Measurements from ENCODE around the gene PVR. TPM values are rescaled to one million over a fixed set of nuclear protein-coding genes. Genes with fewer than 3 reads are reported as not detected.

Gene PVR
- total and polyA plus RNA-seq, 2 of the 4 experiments (the other 2 are of a cell fraction) = 106 to 122 TPM

DNA sequence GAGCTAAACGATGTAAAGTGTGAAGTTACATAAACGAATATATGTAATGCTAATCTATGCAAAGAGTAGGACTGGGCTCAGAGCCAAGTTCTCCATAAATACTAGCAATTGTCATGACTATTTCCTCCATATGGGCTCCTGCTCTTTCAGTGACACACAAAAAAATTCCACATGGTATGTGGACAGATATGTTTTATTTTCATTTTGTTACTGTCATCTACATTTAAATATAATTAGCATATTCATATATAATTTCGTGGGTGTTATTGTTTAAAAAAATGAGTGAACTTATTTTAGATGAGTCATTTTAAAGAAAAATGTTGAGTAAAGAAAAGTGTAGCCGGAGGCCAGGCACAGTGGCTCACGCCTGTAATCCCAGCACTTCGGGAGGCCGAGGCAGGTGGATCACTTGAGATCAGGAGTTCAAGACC is 35.3 kb upstream of the PVR start:
- peaks cover 18% of the 10 kb centered on the region for H3K4me1 ChIP-seq (ENCODE audit: control insufficient read depth, insufficient read depth, low read length)
- H3K18ac ChIP-seq (ENCODE audit: low read depth, low read length) = peak overlapping the region; percentile 38; the same call in 1 of the 2 replicates
- no peaks in the 10 kb centered on the region for H3K27me3 ChIP-seq (ENCODE audit: control insufficient read depth, insufficient read depth, low read length)
- no peak overlapping the region for H3K9ac ChIP-seq (ENCODE audit: low read depth, low read length)
- H4K20me1 ChIP-seq (ENCODE audit: insufficient read depth, low read length) = no peaks in the 10 kb centered on the region
- intact Hi-C loops (cut with micrococcal nuclease) = no loop called here
- H2BK20ac ChIP-seq (ENCODE audit: low read depth, low read length) = peak overlapping the region; percentile 75
- H3K9me1 ChIP-seq (ENCODE audit: insufficient read depth, low read length) = peaks cover 16% of the 10 kb centered on the region
- H2AK9ac ChIP-seq (replicated peaks; ENCODE audit: low read depth, low read length, poor library complexity) = no peak overlapping the region
- no peak overlapping the region for H3K27ac ChIP-seq (ENCODE audit: insufficient read depth, low read length)
- peak overlapping the region; percentile 77 for H3K4ac ChIP-seq (ENCODE audit: low read depth, low read length)
- no TSS peak for BruUV-seq (replicated peaks)
- no peak overlapping the region for H3K4me2 ChIP-seq (ENCODE audit: low read depth, low read length)
- no peaks in the 10 kb centered on the region for H3K9me3 ChIP-seq (ENCODE audit: control insufficient read depth, insufficient read depth, low read length)
- peak overlapping the region; percentile 83; the same call in 1 of the 2 replicates for H2BK120ac ChIP-seq (ENCODE audit: low read depth, low read length)
- dilution Hi-C loops (cut with HindIII; ENCODE audit: low sequenced_read_pairs, unreplicated experiment) = no loop called here
- no CpG with 5 or more reads among the region's 7 CpGs for WGBS, 2 experiments (ENCODE audit: extremely low coverage in 2 of 2, insufficient read length in 1 of 2)
- in situ Hi-C loops (cut with MboI; ENCODE audit: low sequenced_read_pairs) = no loop called here
- POLR2A ChIA-PET (ENCODE audit: unreplicated experiment) = no interaction called here
- no peak overlapping the region for H2AFZ ChIP-seq (replicated peaks; ENCODE audit: low read length, poor library complexity)
- H3K79me1 ChIP-seq (ENCODE audit: low read depth in 1 of 2, low read length in 2 of 2) = peaks cover 0 to 3% of the 10 kb centered on the region in 2 experiments; a peak in 1 of 4 replicates
- CTCF ChIA-PET = no interaction called here
- DNase-seq (peak; percentile 69), ATAC-seq (ENCODE audit: low read depth) (peak; percentile 18; the same call in 1 of the 2 replicates)
- TF ChIP-seq CEBPB (IDR thresholded peaks at IDR 0.05; ENCODE audit: low read depth, low read length) = no peak
- TF ChIP-seq NFE2L2 (IDR thresholded peaks at IDR 0.05; ENCODE audit: low read depth, low read length) = no peak
- no peak for TF ChIP-seq RFX5 (IDR thresholded peaks at IDR 0.05; ENCODE audit: low read depth, low read length)
- TF ChIP-seq, protein P1, sequence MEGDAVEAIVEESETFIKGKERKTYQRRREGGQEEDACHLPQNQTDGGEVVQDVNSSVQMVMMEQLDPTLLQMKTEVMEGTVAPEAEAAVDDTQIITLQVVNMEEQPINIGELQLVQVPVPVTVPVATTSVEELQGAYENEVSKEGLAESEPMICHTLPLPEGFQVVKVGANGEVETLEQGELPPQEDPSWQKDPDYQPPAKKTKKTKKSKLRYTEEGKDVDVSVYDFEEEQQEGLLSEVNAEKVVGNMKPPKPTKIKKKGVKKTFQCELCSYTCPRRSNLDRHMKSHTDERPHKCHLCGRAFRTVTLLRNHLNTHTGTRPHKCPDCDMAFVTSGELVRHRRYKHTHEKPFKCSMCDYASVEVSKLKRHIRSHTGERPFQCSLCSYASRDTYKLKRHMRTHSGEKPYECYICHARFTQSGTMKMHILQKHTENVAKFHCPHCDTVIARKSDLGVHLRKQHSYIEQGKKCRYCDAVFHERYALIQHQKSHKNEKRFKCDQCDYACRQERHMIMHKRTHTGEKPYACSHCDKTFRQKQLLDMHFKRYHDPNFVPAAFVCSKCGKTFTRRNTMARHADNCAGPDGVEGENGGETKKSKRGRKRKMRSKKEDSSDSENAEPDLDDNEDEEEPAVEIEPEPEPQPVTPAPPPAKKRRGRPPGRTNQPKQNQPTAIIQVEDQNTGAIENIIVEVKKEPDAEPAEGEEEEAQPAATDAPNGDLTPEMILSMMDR (conservative IDR thresholded peaks at IDR 0.05; ENCODE audit: low read depth, low read length) = no peak
- TF ChIP-seq, protein P2, sequence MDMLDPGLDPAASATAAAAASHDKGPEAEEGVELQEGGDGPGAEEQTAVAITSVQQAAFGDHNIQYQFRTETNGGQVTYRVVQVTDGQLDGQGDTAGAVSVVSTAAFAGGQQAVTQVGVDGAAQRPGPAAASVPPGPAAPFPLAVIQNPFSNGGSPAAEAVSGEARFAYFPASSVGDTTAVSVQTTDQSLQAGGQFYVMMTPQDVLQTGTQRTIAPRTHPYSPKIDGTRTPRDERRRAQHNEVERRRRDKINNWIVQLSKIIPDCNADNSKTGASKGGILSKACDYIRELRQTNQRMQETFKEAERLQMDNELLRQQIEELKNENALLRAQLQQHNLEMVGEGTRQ (IDR thresholded peaks at IDR 0.05; ENCODE audit: low read depth, low read length) = no peak
- TF ChIP-seq BHLHE40 (IDR thresholded peaks at IDR 0.05; ENCODE audit: low read depth, low read length) = no peak
- no peak for TF ChIP-seq FOS (IDR thresholded peaks at IDR 0.05; ENCODE audit: low read depth, low read length)
- no peak for TF ChIP-seq POLR2A (IDR thresholded peaks at IDR 0.05; ENCODE audit: low read depth, low read length)
- TF ChIP-seq SMC3 (IDR thresholded peaks at IDR 0.05; ENCODE audit: low read depth, low read length) = no peak
- TF ChIP-seq CHD1 (IDR thresholded peaks at IDR 0.05; ENCODE audit: low read depth, low read length) = no peak
- no peak for TF ChIP-seq MXI1 (IDR thresholded peaks at IDR 0.05; ENCODE audit: borderline replicate concordance, low read depth, low read length)
- TF ChIP-seq, protein P3, sequence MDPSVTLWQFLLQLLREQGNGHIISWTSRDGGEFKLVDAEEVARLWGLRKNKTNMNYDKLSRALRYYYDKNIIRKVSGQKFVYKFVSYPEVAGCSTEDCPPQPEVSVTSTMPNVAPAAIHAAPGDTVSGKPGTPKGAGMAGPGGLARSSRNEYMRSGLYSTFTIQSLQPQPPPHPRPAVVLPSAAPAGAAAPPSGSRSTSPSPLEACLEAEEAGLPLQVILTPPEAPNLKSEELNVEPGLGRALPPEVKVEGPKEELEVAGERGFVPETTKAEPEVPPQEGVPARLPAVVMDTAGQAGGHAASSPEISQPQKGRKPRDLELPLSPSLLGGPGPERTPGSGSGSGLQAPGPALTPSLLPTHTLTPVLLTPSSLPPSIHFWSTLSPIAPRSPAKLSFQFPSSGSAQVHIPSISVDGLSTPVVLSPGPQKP (IDR thresholded peaks at IDR 0.05; ENCODE audit: borderline replicate concordance, low read depth, low read length) = no peak
- TF ChIP-seq RCOR1 (IDR thresholded peaks at IDR 0.05; ENCODE audit: insufficient replicate concordance, low read length) = no peak
- no peak for TF ChIP-seq RAD21 (IDR thresholded peaks at IDR 0.05; ENCODE audit: low read length)
- TF ChIP-seq MAFK (IDR thresholded peaks at IDR 0.05; ENCODE audit: low read depth, low read length) = no peak
- no peaks in the 10 kb centered on the region for H3K36me3 ChIP-seq (ENCODE audit: control insufficient read depth, insufficient read depth, low read length)
- H4K5ac ChIP-seq (ENCODE audit: low read depth, low read length) = peak overlapping the region; percentile 37; the same call in 1 of the 2 replicates
- peak overlapping the region; percentile 29 to 50; a peak in 2 of 4 replicates for H4K8ac ChIP-seq (ENCODE audit: low read depth in 2 of 2, low read length in 2 of 2)
- peak overlapping the region; percentile 47; the same call in 1 of the 2 replicates for H3K14ac ChIP-seq (replicated peaks; ENCODE audit: low read depth, low read length)
- H2BK5ac ChIP-seq (ENCODE audit: low read depth, low read length, poor library complexity, severe bottlenecking) = peak overlapping the region; percentile 37
- H3K4me3 ChIP-seq (ENCODE audit: insufficient read depth, low read depth, low read length) = no peak overlapping the region
- no peak overlapping the region for H3K23ac ChIP-seq (ENCODE audit: low read depth, low read length)
- peak overlapping the region; percentile 92; the same call in 2 of the 3 replicates for H2BK15ac ChIP-seq (ENCODE audit: low read depth, low read length)
- peak overlapping the region; percentile 53; the same call in 1 of the 2 replicates for H4K91ac ChIP-seq (ENCODE audit: insufficient read depth, low read depth, low read length)
- peak overlapping the region; percentile 4; the same call in 1 of the 2 replicates for H3K56ac ChIP-seq (ENCODE audit: extremely low read depth, insufficient read depth, low read length)
- H2AK5ac ChIP-seq (ENCODE audit: low read depth, low read length) = peak overlapping the region; percentile 88
